Measurements from ENCODE around the gene DIS3L2.
"Not testable (repeated sequence)": the region's sequence is repeated elsewhere in the genome, so short reads cannot be mapped to it uniquely, and the experiment has no call there.

GRCh38 chr2:232323967-232324366 lies 362.5 kb downstream of the DIS3L2 start:
- not testable (repeated sequence) for TF ChIP-seq CTCF (IDR thresholded peaks at IDR 0.05); ZFX (IDR thresholded peaks at IDR 0.05; ENCODE audit: borderline replicate concordance)
